KBM-7 (cell line): ENCODE data around the gene GPR26.

Experiments used
- DNase-seq: peaks from one replicate; pipeline ENCODE4 v3.0.0-alpha.2; 2015
- in situ Hi-C: fragments of 300-500 bp; cut with MboI; formaldehyde crosslinking; loops from 2 replicates; pipeline ENCODE4 v1.14.3; 2020; ENCODE audit warnings: low sequenced_read_pairs, low pct_unique_long_range_greater_than_20kb, mixed read lengths

Gene GPR26

DNA sequence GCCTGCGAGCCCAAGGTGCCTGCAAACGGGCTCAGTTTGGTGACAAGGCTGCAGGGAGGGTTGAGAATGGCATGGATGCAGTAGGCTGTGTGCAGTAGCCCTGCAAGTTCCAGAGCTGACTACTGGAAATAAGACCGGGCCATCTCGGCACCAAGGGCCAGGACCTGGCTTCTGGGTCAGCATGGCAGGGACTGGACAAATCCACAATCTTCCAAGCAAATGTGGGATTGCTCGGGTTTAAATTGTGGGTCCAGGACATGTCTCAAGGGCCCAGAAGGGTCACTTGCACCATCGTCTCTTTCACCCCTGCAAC lies 78.0 kb downstream of the GPR26 start:
- no peak for DNase-seq
- in situ Hi-C loops: no loop called here
